ENCODE measurements around the gene CACNA1B.

DNA sequence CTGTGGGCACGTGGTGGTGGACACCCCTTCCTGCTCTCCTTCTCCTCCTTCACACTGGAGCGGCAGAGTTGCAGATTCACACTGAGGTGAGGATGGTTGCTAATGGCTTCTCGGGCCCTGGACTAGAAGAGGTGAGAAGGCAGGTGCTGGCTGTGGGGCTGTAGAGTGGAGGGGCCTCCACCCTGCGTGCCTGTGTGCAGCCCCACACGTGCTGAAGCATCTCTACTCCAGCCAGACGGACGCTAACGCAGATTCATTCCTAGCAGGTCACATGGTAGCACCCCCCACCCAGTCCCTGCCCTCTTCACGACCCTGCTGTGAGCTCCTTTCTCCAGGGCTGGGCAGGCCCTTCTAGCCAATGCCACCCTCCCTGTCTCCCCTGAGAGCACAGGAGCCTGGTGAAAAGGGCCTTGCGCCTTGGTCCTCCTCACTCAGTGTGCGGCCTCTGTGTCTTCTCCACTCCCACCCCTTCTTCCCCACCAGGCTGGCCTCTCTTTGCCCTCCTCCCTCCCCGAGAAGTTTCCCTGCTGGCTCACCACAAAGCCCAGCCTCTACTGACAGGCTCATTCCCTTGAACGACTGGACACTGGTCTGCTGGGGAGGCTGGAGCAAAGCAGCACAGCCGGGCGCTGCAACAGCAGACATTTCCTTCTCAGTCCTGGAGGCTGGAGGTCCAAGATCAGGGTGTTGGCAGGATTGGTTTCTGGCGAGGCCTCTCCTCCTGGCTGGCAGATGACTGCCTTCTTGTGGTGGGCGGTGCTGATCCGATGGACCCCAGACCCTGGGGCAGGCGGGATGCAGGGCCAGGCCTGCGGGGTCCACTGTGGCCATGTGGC lies 14.2 kb downstream of the CACNA1B start:
- no peak for TF ChIP-seq POLR2A (IDR thresholded peaks at IDR 0.05; ENCODE audit: low read depth, low read length)
- TF ChIP-seq, protein P1, sequence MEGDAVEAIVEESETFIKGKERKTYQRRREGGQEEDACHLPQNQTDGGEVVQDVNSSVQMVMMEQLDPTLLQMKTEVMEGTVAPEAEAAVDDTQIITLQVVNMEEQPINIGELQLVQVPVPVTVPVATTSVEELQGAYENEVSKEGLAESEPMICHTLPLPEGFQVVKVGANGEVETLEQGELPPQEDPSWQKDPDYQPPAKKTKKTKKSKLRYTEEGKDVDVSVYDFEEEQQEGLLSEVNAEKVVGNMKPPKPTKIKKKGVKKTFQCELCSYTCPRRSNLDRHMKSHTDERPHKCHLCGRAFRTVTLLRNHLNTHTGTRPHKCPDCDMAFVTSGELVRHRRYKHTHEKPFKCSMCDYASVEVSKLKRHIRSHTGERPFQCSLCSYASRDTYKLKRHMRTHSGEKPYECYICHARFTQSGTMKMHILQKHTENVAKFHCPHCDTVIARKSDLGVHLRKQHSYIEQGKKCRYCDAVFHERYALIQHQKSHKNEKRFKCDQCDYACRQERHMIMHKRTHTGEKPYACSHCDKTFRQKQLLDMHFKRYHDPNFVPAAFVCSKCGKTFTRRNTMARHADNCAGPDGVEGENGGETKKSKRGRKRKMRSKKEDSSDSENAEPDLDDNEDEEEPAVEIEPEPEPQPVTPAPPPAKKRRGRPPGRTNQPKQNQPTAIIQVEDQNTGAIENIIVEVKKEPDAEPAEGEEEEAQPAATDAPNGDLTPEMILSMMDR (conservative IDR thresholded peaks at IDR 0.05; ENCODE audit: low read depth, low read length) = no peak
- TF ChIP-seq CHD1 (IDR thresholded peaks at IDR 0.05; ENCODE audit: low read depth, low read length) = no peak
- TF ChIP-seq RAD21 (IDR thresholded peaks at IDR 0.05; ENCODE audit: low read length) = no peak

Data from IMR-90 (cell line).